ENCODE results near the gene MRPL55.

MRPL55 gene

DNA sequence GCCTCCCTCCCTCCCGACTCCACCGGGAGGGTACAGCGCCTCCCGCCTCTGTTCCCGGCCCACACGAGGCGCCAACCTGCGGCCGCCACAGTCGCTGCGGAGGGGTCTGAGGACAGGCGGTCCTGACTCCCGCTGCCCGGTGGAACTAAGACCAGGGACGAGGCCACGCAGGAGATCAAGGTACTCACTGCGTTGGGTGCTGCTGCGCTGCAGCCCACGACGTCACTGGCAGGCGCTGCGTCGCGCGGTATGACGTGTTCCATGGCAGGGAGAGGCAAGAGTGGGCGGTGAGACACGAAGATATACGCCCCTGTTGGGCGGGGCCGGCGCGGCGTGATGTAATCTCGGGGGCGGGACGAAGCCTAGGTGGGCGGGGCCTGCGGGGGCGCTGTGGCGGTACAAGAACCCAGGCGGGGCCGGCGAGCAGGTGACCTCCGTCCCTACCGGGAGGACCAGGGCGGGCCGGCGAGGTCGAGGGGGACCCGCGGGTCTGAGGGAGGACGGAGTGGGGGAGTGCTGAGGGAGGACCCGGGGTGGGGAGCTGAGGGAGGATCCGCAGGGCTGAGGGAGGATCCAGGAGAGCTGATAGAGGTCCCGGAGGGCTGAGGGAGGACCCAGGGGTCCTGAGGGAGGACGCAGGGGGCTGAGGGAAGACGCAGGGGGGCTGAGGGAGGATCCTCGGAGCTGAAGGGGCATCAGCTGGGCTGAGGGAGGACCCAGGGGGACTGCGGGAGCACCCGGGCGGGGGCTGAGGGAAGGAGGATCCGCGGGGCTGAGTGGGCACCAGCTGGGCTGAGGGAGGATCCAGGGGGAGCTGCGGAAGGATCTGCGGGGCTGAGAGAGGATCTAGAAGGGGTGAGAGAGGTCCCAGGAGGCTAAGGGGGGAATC is at the start of gene MRPL55:
TSS of gene MRPL55 (minus strand) at position 227 of the 889 bp plus-strand sequence. CDS start 1,039 bp downstream, outside the sequence.
- peak; percentile 78 for DNase-seq (ENCODE audit: low read depth)

DNA sequence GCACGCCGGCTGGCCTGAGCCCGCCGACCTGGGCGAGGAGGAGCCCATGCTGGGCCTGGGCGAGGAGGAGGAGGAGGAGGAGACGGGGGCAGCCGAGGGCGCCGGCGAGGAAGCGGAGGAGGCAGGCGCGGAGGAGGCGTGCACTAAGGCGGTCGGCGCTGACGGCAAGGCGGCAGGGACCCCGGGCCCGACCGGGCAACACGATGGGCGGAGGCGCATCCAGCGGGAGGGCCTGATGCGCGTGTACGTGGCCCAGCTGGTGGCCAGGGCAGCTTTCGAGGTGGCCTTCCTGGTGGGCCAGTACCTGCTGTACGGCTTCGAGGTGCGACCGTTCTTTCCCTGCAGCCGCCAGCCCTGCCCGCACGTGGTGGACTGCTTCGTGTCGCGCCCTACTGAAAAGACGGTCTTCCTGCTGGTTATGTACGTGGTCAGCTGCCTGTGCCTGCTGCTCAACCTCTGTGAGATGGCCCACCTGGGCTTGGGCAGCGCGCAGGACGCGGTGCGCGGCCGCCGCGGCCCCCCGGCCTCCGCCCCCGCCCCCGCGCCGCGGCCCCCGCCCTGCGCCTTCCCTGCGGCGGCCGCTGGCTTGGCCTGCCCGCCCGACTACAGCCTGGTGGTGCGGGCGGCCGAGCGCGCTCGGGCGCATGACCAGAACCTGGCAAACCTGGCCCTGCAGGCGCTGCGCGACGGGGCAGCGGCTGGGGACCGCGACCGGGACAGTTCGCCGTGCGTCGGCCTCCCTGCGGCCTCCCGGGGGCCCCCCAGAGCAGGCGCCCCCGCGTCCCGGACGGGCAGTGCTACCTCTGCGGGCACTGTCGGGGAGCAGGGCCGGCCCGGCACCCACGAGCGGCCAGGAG is 49.3 kb upstream of the MRPL55 start:
- DNase-seq (ENCODE audit: low read depth): no peak

DNA sequence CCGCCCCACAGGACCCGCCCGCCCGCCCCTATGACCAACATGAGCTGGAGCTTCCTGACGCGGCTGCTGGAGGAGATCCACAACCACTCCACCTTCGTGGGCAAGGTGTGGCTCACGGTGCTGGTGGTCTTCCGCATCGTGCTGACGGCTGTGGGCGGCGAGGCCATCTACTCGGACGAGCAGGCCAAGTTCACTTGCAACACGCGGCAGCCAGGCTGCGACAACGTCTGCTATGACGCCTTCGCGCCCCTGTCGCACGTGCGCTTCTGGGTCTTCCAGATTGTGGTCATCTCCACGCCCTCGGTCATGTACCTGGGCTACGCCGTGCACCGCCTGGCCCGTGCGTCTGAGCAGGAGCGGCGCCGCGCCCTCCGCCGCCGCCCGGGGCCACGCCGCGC is 48.6 kb upstream of the MRPL55 start:
- DNase-seq (ENCODE audit: low read depth): no peak

DNA sequence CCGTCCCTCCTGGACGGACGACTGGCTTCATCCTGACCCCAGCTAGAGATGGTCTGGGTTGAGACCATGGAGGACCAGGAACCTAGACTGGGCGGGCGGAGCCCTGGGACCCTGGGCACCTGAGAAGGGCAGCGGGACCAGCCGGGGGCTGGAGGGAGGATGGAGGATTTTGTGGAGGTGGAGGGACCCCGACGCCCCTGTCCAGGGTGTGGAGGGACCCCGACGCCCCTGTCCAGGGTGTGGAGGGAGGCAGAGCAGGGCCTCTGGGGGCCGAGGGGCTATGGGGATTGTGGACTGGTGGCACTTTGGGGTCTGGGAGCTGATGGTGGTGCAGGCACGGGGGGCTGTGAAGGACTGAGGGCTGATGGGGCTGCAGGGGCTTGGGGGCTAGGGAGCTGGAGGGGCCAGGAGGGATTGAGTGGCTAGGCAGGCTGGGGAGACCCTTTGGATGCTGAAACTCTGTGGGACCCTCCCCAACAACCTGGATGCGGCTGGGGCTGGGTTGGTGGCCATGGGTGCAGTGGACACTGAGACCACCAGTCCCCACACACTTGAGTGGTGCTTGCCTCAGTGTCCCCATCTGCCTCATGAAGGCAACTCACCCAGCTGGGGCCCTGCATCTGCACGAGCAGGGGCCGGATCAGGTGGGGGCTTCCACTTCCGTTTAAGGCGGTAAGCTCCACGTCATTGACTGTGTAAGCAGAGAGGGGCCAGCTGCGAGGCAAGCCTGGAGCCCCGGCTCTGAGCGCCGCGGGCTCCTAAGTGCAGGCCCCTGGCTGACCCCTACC is 48.0 kb upstream of the MRPL55 start:
- no peak for DNase-seq (ENCODE audit: low read depth)

DNA sequence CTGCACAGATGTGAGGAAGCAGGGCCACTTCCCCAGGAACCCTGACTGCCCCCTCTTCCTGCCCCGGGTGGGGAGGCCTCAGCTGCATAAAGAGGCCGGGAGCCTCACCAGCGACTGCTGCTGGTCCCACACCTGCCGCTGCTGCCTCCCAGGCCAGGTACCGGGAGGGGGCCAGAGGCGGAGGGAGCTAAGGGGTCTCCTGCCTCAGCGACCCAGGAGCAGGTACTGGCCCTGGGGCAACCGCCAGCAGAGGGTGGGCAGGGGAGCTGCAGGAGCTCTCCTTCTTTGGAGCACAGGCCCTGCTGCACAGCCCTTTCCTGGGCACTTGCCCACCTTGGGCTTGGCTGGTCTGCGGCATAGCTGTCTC is 47.4 kb upstream of the MRPL55 start:
- no peak for DNase-seq (ENCODE audit: low read depth)

DNA sequence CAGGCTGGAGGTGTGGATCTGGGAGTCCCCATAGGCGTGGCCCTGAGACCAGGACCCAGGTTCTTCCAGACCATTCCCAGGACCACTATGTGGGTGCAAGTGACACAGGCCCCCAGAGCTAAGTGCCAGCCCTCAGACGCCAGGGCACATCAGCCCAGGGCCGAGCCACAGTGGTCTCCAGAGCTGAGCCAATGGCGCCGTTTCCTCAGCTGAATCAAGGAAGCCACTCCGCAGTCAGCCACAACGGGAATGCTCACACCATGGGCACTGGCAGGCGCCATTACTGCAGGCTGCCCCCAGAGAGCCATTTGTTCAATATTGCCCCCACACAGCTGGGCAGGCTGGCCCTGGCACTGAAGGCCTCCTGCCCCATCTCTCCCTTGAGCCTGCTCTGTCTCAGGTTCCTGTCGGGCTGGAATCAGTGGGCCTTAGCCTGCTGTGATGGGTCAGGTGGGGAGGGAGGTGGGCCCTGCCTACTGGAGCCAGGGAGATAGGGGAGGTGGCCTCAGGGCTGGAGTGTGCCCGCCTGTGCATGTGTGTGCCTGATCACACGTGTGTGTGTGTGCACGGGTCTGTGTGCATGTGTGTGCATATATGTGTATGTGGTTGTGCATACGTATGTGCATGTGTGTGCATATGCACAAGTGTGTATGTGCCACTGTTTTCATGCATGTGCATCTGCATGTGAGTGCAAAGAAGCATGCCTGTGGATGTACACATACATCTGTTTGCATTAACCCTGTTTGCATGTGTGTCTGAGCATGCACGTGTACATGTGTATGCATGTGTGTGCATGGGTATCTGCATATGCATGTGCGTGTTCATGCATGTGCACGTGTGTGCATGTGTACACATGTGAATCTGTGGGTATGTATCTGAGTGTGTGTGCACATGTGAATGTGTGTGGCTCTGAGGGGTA is 46.8 kb upstream of the MRPL55 start:
- no peak for DNase-seq (ENCODE audit: low read depth)

DNA sequence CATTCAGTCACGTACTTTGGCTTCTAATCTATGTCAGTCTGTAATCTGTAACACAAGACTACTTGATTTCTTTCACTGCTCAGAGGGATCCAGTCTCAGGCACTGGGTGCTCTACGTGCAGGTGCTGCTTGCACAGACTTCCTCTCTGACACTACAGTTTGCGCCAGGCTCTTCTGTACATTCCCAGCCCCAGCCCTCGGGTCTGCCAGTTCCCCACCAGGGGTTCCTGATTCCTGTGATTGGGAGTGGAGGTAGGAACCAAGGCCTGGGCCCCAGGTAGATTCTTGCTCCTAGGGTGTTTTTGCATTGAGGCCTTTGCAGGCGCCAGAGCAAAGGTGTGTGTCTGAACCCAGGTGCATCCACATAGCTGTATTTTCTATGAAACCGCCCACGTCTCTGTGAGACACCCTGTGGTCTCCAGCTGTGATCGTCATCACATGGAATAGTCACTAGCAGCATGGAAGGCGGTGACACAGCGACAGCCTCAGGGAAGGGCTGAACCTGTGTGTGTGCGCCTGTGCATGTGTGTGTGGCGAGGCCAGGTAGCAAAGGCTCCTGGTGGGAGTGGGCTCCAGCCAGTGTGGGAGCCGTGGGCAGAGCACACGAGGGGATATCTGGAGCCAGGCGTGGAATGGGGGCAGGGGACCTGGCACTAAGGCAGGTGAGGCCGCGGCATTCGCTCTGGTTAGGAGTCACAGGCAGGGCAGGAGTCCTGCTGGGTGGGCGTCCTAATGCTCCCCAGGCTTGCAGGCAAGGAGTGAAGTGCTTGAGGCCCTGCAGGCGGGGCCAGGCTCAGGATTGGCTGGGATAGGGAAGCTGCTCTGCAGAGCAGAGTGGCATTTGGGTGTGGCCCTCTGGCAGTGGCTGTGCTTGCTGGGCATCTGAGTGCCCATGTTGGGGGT is 45.8 kb upstream of the MRPL55 start:
- DNase-seq (ENCODE audit: low read depth): no peak

DNA sequence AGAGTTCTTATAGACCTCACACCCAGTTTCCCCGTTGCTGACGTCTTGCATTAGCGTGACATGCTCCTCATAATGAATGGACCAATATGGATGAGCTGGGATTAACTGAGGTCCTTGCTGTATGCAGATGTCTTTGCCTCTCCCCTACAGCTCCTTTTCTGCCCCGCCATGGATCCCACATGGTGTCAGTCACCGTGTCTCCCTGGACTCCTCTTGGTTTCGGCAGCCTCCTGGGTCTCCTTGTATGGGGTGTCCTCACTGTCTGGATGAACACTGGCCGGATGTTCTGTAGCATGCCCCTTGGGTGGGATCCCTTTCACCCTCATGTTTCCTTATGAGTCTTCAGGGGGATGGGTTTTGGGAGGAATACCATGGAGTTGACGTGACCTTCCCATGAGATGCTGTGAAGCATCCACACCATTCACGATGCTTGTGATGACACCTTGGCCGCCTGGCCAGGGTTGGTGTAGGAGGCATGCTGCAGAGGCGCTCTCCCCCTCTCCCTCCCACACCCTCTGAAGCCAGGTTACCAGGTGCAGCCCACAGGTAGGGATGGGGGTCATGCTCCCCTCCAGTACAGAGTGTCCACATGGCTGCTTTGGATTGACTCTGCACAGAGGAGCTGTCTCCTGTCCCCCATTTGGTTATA is 45.0 kb upstream of the MRPL55 start:
- no peak for DNase-seq (ENCODE audit: low read depth)

DNA sequence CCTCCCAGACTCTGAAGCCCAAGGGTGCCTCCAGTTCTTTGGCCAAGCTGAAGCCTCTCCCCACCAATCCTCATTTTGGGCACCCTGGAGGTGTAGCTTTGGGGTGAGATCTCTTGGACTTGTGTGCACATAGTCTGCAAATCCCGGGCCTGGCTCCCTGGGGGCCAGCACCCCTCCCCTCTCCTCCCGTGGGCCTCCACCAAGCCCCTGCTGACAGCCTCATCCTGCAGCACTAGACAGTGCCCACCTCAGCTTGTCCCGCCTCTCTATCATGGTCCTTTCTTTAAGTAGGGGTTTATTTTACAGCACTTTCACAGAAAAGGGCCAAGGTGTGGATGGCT is 43.8 kb upstream of the MRPL55 start:
- DNase-seq (ENCODE audit: low read depth): no peak

DNA sequence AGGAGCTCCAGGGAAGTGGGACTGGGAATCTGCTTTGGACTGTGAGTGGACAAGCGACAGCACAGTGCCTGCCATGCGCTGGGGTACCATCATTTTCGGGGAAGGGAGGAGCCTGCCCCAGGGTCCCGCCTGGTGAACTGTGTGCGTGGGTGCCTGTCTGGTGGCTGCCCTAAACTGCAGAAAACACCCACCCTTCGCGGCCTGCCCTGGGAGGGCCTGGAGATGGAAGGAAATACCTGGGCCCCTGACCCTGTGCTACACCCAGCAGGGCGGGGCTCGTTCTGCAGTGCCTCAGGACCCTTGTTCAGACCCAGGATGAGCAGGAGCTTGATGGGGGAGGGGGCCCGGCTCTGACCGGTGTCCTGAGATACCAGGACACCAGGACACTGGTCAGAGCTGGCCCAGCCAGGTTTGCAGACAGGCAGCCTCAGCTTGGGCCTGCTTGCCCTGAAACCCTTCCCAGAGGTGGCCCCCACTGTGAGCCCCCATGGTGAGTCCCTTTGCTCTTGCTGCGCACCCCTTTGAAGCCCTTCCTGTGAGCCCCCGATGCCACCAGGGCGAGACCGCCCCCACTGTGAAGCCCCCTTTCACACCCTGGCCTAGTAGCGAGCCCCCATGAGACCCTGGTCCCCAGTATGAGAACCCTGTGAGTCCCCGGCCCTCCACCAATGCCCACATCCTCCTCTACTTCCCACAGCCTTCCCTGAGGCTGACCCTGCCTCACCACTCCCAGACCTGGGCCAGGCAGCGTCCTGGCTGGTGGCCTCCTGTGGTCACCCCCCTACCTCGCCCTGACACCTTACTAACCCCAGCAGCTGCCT is 43.2 kb upstream of the MRPL55 start:
- DNase-seq (ENCODE audit: low read depth): no peak

DNA sequence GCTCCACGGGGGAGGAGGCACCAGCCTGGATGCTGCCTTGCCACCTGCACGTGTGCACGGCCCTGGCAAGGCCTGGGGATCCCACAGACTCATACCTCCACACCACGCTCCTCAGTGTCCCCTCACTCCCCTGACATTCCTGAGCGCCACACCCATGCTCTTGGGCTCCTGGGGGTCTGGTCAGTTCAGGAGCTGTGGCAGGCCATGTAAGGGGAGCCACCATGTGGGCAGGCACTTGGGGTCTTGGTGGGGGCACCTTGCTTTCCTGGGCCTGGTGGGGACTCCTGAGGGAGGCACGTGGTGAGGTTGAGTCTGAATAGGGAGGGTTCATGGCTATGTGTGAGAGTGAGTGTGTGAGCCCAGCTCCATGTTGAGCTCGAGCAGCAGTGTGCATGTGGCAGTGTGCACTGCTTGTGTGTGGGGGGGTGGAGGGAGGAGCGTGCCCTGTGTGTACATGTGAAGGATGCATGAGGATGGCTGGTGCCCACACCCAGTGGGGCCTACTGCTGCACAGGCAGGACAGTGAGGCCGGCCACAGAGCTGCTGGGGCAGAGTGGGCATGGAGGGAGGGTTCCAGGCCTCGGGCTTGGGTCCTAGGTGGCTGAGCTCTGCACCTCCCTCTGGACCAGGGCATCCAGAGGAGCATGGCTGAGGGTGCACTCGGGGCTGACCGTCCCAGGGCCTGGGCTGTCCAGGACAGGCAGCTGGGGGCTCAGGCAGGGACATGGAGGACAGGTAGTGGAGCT is 42.3 kb upstream of the MRPL55 start:
- no peak for DNase-seq (ENCODE audit: low read depth)

DNA sequence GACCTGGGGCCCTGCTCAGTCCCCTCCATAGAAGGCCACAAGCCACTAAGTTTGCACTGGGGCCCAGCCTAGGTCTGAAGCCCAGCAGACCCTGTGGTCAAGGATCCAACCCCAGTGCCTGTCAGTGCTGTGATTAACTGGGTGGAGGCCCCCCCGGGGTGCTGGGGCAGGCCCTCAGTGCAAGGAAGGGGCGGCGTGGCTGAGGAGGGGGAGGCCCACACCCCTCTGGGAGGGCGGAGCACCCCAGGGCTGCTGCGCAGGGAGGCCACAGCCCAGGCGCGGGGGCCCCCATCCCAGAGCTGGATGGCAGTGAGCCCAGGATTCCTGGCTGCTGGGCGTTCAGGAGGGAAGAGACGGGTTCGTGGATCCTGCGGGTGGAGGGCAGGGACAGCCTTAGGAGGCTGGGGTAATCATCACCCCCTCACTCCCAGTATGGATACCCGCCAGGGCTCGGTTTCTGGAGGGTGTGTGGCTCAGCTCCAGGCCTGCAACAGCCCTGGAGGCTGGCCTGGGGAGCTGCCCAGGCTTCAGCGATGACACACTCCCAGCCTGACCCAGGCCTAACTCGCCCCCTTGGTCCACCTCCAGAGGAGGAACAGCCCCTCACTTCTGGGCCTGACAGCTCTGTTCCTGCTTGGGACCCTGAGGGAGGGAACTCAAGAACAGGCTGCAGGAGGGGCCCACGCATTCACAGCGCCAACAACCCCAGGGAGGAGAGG is 41.5 kb upstream of the MRPL55 start:
- no peak for DNase-seq (ENCODE audit: low read depth)

DNA sequence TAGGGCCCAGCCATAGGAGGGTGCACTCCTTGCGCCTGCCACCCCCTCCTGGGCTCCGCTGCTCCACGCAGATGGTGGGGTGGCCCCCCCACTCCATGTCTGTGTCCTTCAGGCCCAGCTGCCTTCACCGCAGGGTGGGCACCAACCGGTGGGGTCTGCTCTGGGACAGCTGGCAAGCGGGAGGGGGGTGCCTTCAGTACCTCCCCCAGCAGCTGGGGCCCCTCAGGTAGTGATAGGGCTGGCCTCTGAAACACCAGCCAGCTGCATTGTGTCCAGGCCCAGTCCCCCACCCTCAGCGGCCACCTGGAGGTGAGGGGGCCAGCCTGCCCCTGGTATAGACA is 41.0 kb upstream of the MRPL55 start:
- no peak for DNase-seq (ENCODE audit: low read depth)

DNA sequence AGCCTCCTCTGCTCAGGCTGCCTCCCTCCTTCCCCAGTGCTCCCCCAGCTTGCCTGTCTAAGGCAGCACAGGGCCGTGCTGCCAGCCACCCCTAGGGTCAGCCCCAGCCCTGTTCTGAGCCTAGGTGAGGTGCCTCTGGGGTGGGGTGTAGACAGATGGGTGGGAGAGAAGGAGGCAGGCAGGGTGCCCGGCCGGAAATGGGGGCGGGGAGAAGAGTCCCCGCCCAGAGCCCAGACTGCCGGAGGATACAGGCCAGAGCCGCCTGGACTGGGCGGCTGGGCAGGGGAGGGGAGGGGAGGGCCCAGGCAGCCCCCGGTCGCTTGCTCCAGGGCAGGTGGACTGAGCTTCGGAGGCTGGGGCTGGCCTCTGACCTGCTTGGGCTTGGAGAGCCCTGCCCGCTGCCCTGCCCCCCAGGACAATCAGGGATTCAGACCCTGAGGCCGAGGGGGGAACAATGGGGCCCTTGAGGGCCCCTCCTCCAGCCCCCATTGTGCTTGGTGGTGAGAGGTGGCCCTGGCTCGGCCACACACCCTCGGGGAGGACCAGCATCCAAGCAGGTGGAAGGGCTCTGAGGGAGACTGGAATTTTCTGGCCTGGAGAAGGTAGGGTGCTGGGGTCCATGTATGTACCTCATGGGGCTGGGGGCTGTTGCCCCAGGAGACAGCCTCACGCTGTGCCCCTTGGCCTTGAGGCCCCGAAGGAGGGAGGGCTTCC is 40.5 kb upstream of the MRPL55 start, which contains the start of gene GJC2:
TSS of gene GJC2 (plus strand) at position 525 of the 714 bp plus-strand sequence. CDS start 7,829 bp downstream, outside the sequence.
- DNase-seq (ENCODE audit: low read depth): no peak

DNA sequence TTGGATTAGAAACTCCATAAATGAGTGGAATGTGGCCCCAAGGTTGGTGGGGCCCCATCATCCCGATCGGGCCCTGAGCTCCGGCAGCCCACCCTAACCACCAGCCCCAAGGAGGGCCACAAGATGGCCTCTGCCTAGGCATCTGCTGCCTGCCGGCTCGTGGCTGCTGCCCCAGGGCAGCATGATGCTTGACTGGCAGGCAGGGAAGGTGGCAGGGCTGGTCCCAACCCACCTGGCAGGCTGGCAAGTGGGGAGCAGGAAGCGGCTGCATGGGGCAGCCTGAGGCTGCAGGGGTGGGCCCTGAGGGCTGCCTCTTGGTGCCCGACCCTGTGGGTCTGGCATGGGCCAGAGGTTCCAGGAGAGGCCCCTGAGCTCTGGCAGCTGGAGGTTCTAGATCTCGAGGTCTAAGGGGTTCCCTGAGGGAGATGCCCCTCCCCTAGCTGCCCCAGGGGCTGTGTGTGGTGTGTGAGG is 39.9 kb upstream of the MRPL55 start:
- DNase-seq (ENCODE audit: low read depth): no peak

DNA sequence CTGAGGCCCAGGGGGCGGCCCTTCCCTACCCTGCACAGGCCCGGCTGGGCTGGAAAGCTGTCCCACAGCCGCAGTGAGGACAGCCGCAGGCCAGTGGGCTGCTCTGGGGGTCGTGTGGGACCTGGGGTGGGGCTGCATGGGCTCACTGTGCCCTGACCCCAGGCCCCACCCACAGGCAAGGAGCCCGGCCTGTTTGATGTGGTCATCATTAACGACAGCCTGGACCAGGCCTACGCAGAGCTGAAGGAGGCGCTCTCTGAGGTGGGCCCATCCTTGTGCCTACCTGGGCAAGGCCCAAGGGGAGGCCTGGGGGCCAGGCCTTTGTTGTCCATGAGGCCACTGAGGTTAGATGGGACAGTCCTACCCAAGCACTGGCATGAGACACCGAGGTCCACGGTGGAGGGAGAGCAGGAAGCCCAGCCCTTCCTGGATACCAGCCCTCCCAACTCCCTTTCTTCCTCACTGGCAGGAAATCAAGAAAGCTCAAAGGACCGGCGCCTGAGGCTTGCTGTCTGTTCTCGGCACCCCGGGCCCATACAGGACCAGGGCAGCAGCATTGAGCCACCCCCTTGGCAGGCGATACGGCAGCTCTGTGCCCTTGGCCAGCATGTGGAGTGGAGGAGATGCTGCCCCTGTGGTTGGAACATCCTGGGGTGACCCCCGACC is 39.2 kb upstream of the MRPL55 start:
- no peak for DNase-seq (ENCODE audit: low read depth)

All from non-pigmented ciliary epithelial cell (primary cell).